Inflammatory macrophage treated with lipopolysaccharide for 1 hour (primary cell): ENCODE results near the gene GABRG3.

ENCODE experiments used
- DNase-seq, 2 donors: peaks; one replicate each; pipeline ENCODE4 v3.0.0-alpha.2; 2020 to 2022

The GABRG3 gene

DNA sequence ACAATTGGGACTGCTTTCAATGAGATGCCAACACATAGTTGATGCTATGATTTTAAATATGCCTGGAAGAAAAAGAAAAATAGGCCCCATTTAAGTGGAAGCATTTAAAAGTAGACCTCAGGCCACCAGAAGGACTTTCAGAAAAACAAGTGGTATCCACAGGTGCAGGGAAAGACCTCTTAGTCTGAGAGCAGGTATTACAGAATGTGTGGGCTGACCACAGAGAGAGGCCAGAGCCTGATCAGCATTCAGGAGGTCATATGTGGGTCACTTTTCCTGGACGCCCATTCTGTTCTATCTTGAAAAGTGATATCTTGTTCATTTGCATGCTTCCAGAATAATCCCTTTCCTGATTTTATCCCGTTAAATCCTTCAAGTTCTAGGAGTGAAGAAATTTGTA, 95.5 kb downstream of the GABRG3 start:
- no peak for DNase-seq

DNA sequence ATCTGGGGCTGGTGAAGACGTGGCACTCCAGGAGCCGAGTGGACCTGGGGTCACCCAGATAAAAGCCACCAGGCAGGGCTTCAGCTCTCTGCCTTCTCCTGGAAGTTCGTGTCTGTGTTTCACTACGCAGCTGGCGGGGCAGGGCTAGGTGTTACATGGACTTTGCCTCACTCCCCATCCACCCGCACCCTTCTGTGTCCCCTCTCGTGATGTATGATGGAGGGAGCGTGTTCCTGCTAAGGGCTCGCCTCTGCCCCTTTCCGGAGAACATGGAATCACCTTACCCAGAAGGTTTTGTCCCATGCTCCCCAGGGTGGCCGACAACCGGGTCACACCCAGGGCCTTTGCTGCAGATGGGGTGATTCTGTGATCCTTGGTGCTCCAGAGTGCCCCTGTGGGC, 96.2 kb downstream of the GABRG3 start:
- DNase-seq = no peak

DNA sequence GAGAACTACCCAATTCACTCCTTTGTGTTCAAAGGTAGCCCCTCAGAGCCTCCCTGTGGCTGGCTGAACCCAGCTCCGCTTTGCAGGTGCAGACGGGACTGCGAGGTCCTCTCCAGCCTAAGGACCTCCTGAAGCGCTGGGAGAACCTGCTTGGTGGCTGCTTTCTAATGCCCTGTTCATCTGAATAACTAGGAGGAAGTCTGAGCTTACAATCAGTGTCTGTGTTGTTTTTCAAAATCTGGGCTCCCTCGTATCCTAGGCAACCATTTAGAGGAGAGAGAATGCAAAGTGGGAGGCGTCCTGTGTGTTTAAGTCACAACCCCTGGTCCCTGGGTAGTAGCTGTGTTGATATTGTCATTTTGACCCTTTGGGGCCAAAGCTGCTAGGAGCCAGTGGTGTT, 99.9 kb downstream of the GABRG3 start:
- DNase-seq = no peak

DNA sequence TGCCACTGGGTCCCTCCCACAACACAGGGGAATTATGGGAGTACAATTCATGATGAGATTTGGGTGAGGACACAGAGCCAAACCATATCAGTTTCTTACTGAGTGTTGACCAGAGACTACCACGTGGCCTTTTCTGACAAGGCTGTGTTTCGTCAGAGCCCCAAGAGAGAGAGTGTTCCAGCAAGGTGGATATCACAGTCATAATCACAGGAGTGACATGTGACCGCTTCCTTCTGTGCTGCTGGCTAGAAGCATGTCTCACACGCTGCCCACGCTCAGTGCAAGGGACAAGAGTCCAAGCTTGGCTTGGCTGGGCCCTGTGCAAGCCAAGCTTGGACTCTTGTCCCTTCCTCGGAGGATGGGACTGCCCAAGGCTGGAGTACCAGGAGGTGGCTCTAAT, 103.2 kb downstream of the GABRG3 start:
- no peak for DNase-seq

DNA sequence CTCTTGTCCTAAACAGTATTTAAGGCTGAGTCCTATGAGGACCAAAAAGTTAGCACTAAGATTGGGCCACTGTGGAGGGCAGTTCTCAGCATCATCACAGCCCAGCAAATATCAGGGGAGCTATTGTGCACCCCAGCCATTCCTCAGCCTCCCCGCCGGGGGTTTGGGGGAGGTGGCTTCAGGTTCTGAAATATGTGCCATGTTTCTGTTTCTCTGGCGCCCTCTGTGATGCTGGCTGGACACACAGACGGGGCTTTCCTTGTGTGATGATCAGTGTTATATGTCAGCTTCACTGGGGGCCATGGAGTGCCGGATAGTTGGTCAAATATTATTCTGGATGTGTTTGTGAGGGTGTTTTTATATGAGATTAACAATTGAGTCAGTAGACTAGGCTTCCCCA, 106.8 kb downstream of the GABRG3 start:
- DNase-seq = no peak

DNA sequence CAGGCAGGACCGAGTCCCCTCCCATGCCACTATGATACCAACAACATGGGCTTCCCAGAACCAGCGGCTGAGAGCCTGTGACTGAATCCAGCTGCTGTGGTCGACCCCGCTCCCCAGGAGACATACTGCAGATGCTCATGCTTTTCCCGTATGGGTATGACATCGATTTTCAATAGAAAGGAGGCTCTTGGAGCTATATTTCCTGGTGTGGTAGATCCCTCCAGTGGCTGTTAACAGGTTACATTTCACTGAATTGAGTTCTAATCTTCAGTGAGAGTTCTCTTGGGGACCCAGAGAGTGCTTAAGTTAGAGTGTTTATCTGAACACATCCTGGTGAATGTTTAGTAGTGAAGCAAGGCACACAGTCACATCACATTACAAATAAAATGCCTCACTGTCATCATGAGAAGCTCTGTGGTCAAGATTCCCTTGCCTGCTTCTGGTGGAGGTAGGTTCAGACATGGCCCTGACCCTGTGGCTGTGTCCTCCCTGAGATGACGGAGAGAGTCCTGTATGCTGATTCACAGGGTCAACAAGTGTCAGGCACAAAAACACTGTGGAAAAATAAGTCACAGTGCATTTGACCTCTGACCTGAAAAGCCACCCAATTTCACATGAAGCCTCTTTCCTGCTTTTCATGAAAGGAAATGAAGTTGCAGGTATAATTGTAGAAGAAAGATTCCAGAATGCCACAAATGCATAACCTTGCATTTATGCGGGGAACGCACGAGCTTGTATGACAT, 110.9 kb downstream of the GABRG3 start:
- DNase-seq = no peak

DNA sequence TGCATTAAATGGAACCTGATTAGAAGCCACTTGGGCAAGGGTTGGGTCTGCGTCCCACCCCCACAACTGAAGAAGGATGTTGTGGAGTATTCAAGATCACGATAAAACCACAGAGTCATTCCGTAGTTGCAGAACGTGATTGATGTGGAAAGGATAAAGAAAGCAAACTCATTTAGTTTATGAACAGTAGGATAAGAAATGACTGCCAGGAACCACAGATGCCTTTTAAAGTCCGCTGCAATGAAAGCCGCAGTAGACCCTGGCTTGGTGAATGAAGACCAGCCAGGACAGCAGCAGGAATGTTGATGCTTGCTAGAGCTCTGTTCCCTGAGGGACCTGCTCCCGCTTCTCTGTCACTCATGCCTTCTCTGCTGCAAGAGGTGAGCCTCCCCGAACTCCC, 111.5 kb downstream of the GABRG3 start:
- no peak for DNase-seq

DNA sequence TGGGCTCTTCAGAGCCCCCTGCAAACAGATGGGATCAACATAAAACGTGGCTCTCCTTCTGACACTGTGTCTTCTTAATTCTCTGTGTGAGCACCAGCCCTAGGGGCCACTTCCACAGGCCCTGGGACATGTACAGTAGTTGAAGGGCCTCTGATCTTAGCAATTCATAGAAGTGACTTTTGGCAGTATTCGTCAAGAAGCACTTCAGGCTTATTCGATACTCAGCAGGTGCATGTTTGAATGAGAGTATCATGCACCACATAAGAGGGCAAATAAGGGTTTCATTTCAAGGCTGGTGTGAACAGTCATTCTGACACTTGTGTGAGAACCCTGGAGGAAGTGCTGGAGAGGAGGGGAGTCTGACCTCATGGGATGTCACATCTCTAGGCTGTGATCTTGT, 113.9 kb downstream of the GABRG3 start:
- DNase-seq = no peak

DNA sequence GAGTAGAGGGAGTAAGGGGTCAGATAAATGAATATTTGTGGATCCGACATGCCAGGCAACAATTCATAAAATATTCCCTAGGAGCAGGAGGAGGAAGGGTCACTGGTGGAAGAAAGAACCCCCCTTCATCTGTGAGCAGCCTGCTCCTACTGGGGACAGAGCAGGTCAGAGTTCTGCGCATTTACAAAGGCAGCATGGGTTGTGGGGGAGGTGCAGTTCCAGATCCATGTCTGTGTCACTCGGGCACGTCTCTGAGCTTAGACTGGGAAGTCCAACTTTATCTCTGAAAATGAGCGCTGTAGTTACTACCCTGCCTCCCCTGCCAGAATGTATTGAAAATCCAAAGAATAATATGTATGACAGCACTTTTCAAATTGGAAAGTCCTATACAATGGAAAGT, 115.2 kb downstream of the GABRG3 start:
- DNase-seq = no peak

DNA sequence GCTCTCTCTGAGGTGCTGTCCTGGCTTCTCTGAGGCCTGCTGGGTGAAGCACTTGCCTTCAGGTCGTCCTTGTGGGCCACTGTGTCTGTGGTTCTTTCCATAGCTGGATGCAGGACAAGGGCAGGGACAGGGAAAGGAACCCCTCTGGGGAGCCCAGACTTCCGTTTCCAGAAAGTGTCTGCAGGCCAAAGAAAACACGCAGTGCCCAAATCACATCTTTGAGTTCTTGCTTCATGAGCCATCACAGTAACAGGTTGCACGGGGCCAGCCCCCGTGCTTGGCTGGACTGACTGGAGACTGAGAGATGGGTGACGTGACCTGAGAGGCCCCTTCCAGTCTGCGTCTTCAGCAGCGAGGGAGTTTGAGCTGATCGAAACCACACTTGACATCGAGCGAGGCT, 115.8 kb downstream of the GABRG3 start:
- DNase-seq = no peak

DNA sequence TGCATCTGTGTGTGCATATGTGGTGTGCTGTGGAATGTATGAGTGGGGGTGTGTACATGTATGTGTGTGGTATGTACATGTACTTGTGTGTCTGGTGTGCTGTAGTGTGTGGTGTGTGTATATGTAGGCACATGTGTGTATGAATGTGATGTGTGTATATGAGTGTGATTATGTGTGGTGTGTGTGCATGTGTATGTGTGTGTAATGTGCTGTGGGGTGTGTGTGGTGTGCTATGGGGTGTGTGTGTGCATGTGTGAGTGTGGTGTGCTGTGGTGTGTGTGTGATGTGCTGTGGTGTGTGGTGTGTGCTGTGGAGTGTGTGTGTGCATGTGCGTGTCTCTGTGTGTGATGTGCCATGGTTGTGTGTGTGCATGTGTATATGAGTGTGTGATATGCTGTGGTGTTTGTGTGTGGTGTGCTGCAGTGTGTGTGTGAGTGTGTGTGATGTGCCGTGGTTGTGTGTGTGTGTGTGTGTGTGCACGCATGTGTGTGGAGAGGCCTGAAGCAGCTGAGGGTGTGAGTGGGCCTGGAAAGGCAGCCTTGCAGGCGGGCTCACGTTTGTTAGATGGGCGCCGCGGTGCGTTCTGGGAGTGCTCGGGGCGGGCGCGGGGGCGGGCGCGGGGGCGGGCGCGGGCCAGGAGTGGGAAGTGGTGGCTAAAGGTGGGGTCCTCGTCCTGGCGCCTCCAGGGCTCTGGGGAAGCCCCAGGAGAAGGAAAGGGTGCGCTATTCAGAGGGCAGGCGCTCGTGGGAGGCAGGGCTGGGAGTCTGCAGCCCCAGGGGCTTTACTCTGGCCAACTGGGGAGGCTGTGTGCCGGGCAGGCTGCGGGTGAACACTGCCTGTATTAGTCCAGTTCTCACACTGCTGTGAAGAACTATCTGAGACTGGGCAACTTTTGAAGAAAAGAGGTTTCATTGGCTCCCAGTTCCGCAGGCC, 116.9 kb downstream of the GABRG3 start:
- DNase-seq = no peak

DNA sequence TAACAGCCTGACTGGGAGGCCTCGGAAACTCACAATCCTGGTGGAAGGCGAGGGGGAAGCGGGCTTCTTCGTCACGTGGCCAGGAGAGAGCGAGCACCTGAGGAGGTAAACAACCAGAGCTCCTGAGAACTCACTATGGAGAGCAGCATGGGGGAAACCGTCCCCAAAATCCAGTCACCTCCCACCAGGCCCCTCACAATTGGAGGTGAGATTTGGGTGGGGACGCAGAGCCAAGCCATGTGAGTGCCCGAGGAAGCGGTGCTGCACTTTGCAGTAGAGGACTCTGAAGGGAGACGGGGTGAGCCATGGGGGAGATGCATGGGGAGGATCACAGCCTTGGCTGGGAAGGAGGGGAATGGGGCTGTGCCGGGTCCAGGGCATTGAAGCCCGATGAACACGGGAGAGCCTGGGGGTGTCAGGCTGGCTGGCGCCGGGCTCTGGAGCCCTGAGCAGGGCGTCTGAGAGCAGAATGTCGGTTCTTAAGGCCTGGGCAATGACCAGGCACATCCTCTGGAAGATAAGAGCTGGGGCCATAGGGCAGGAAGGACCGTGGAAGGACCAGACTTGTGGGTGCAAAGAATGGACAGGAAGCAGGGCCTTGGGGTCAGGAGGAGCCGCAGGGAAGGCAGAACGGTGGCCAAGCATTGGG, 117.7 kb downstream of the GABRG3 start:
- DNase-seq = no peak

DNA sequence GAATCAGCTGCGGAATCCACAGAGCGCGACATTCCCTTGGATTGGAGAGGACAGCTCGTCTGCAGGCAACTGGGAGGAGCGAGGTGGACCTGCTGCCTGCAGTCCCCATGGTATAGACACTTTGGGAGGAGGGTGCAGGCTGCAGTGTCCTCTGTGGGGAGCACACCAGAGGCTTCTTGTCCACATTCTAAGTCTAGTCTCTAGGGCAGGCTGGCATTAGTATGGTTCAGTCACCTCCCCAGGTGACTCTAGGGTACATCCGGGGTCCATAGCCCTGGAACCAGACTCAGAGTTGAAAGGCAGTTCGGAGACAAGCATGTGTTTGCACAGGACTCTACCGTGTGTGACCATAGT, 118.2 kb downstream of the GABRG3 start:
- DNase-seq = no peak

DNA sequence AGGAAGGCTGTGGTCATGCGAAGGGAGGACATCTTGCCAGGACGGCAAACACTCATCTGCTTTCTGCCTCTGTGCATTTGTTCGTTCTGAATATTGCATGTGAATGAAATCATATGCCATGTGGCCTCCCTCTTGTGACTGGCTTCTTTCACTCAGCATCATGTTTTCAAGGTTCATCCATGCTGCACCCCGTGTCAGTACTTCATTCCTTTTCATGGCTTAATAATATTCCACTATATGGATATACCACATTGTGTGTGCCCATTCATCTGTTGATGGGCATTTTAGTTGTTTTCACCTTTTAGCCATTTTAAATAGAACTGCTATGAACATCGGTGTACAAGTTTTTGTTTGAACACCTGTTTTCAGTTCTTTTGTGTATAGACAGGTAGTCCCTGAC, 118.7 kb downstream of the GABRG3 start:
- no peak for DNase-seq

DNA sequence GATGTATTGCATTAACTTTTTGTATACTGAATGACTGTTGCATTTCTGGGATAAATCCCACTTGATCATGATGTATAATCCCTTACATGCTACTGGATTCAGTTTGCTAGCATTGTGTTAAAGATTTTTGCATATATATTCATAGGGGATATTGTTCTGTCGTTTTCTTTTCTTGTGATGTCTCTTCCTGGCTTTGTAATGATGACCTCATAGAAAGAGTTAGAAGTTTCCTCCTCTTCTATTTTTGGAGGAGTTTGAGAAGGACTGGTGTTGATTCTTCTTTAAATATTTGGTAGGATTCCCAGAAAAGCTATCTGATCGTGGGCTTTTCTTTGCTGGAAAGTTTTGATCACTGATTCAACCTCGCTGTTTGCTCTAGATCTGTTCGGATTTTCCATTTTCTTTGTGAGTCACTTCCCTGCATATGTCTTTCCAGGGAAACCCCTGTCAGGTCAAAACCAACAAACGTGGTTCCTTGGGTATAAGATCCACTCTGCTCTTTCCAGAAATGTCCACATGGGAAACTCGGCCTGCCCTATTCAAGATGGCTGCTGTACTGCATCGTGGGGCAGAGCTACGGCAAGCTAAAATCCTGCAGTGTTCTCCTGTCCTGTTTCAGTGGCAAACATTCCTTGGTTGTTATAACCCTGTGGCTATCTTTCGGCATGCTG, 120.4 kb downstream of the GABRG3 start:
- no peak for DNase-seq

DNA sequence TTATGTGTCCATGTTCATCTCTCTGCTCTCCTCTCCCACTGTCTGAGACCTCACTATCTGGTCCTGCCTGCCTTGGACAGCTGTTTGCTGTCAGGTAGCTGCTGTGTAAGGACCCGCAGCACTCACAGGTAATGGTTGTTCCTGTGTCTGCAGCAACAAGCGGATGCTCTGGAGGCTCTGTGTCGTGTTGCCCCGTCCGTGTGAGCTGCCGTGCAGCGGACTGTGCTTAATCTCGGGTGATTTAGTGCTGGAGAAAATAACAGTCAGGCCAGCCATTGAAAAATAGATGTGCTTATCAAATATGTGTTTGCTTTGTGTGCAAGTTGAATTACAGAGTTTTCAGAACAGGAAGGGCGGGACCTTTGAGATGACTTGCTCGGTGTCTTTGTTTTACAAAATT, 121.4 kb downstream of the GABRG3 start:
- DNase-seq = no peak

DNA sequence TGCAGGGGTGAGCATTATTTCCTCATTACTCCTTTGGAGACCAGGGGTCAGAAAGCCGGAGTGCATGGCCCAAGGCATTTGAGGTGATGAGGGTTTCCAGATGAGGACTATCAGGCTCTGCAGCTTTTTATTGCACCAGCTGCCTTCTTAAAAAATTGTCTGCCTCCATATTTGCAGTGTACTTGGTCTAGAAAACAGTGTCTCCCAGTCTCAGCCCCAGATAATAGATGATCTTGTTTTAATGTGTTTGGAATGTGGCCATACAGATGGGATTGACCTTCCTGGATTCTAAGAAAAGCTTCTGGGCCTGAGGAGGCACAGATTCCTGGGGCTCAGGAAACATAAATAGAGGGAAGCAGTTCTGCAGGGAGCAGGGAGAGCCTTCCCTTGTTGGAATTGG, 123.3 kb downstream of the GABRG3 start:
- no peak for DNase-seq

DNA sequence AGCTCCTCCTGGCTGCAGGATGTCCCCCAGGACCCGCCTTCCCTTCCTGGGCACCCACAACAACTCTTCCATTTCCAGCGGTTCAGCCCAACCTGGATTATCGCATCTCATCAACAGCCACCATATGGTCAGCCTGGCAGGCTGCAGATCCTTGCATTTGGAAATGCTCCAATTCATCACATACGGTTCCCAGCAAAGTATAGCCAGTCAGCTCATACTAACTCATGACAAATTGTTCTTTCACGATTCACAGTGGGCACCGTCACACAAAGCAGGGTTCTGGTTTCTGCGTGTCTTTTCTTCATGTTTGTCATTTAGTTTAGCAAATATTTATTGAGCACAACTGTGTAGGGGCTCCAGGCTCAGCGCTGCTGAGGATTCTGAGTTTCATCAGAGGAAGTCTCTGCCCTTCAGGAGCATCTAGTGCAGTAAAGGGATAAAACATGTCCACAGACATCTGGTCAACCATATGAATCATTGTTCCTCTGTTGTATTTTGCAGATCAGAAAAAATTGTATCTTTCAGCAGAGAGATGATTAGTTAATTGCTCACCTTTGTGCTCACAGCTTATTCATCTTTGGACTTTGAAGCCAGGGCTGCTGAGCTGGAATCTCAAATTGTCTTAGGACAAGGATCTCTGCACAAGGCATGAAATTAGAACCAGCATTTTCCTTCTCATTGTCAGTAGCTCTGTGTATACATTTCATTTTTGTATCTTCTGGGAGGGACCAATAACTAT, 125.1 kb downstream of the GABRG3 start:
- DNase-seq = no peak

DNA sequence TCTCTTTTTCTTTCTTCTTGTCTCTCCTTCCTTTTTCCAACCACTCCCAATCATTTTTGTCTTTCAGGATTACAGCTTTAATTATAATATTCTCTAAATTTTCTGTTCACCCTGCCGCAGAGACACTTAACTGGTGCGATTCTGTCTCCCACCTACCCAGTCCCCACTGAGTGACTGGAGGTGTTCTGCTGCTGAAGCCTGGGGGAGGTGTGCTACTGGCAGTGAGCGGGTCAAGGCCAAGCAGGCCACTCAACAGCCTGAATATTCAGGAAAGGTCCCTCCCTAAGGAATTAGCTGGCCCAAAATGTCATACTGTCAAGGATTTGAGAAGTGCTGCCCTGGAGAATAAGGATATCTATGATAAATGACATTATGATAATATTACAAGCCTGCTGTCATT, 126.5 kb downstream of the GABRG3 start:
- DNase-seq = no peak

DNA sequence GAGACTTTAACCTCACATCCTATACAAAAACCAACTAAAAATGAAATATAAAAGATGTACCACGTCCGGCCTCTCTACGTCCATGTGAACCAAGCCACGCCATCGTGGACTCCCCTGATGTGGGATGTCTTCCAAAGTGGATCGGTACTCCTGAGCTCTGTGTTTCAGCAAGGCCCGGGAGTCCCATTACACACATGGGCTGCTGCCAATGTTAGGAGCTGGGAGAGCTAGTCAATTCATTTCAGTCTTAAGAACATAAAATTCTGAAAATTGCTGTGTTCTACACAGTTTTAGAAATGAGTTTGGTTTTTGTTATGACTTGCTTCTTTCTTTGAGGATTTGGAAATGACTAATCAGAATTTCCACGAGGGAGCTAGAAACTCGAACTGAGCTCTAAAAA, 131.0 kb downstream of the GABRG3 start:
- no peak for DNase-seq

DNA sequence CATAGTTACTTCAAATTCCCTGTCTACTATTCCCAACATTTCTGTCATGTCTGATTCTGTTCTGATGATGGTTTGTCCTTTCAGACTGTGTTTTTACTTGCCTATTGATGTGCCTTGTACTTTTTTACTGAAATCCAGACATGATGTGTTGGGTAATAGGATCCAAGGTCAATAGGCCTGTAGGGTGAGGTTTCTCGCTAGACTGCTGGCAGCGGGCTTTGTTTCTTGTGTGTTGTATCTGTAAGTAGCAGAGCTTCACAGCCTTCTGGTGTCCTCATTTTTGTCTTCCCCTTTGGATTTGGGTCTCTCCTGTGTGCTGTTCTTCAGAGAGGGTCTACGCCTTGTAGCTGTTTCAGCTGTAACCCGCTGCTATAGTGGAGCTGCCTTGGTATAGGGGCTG, 140.3 kb downstream of the GABRG3 start:
- DNase-seq = no peak

DNA sequence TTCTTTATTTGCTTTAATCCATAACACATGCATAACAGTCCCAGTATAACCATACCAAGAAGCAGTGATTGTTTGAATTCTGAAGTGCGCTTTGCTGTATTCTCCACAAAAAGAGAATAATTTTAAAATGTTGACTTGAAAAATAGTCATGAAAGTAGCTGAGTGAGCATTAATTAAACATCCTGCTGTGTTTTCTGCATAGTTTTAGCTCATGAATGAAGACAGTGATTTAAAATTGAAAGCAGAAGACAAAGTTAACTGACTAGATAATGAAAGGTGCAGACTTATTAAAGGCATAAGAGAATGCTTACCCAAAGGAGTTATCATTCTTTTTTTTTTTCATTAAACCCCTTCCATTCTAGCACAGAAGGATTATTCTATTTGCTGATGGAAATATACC, 143.5 kb downstream of the GABRG3 start:
- DNase-seq = no peak
